GM23338 (cell line): Measurements from ENCODE around the gene NQO1. TPM values are rescaled to one million over a fixed set of nuclear protein-coding genes. Genes with fewer than 3 reads are reported as not detected.

Experiments used
- ATAC-seq: fragments of 200-7000 bp; cut with Tn5 transposase; 3 replicates; pipeline ENCODE4 v1.9.1; 2020
- DNase-seq: peaks from one replicate; pipeline ENCODE4 v3.0.0-alpha.2; 2015; ENCODE audit warnings: low spot score
- H2AFZ ChIP-seq: fragments of 200-600 bp; sonication (generic); 2 replicates; pipeline ENCODE4 v1.8.0; 2016; ENCODE audit warnings: antibody characterized with exemption, mild to moderate bottlenecking, moderate library complexity
- H3F3A ChIP-seq: fragments of 200-600 bp; sonication (generic); replicated peaks from 2 replicates; pipeline ENCODE4 v1.8.0; 2017; ENCODE audit warnings: antibody characterized with exemption, mixed run types, low read depth
- H3K27ac ChIP-seq: fragments of 200-600 bp; sonication (generic); 2 replicates; pipeline ENCODE4 v1.6.1; 2016; ENCODE audit warnings: low read depth
- H3K27me3 ChIP-seq: fragments of 200-600 bp; sonication (generic); 2 replicates; pipeline ENCODE4 v1.8.0; 2016; ENCODE audit warnings: mild to moderate bottlenecking, mixed run types, moderate library complexity; ENCODE audit not compliant: insufficient read depth
- H3K36me3 ChIP-seq: fragments of 200-600 bp; sonication (generic); 2 replicates; pipeline ENCODE4 v1.8.0; 2016; ENCODE audit warnings: mild to moderate bottlenecking; ENCODE audit not compliant: insufficient read depth
- H3K4me1 ChIP-seq: fragments of 200-600 bp; sonication (generic); 2 replicates; pipeline ENCODE4 v1.8.0; 2016; ENCODE audit warnings: mild to moderate bottlenecking, moderate library complexity; ENCODE audit not compliant: insufficient read depth
- H3K4me2 ChIP-seq: fragments of 200-600 bp; sonication (generic); 2 replicates; pipeline ENCODE4 v1.7.1; 2017; ENCODE audit warnings: mixed run types
- H3K4me3 ChIP-seq: fragments of 200-600 bp; sonication (generic); 2 replicates; pipeline ENCODE4 v1.6.1; 2016; ENCODE audit warnings: mixed run types
- H3K79me2 ChIP-seq: fragments of 200-600 bp; sonication (generic); replicated peaks from 2 replicates; pipeline ENCODE4 v1.8.0; 2017; ENCODE audit warnings: mild to moderate bottlenecking; ENCODE audit not compliant: insufficient read depth
- H3K9me2 ChIP-seq: fragments of 200-600 bp; sonication (generic); 2 replicates; pipeline ENCODE4 v1.8.0; 2017; ENCODE audit not compliant: insufficient read depth
- H4K20me1 ChIP-seq: fragments of 200-600 bp; sonication (generic); replicated peaks from 2 replicates; pipeline ENCODE4 v1.8.0; 2017; ENCODE audit warnings: mild to moderate bottlenecking; ENCODE audit not compliant: insufficient read depth
- H3K27ac Mint-ChIP-seq: 2 replicates; pipeline ENCODE4 v1.8.0; 2020; ENCODE audit warnings: inconsistent platforms, mild to moderate bottlenecking, moderate library complexity, mixed read lengths
- H3K27me3 Mint-ChIP-seq: 3 replicates; pipeline ENCODE4 v1.8.0; 2022; ENCODE audit warnings: low read depth, mild to moderate bottlenecking, moderate library complexity, mixed read lengths, inconsistent platforms; ENCODE audit not compliant: insufficient read depth, poor library complexity
- H3K36me3 Mint-ChIP-seq: 3 replicates; pipeline ENCODE4 v1.8.0; 2021; ENCODE audit warnings: low read depth, mild to moderate bottlenecking, inconsistent platforms, moderate library complexity, mixed read lengths
- H3K4me1 Mint-ChIP-seq: 3 replicates; pipeline ENCODE4 v1.8.0; 2020; ENCODE audit warnings: mild to moderate bottlenecking, inconsistent platforms, mixed read lengths
- H3K4me3 Mint-ChIP-seq: 3 replicates; pipeline ENCODE4 v1.8.0; 2021; ENCODE audit warnings: moderate library complexity, mild to moderate bottlenecking, inconsistent platforms, mixed read lengths
- H3K9me3 Mint-ChIP-seq: 3 replicates; pipeline ENCODE4 v1.8.0; 2020; ENCODE audit warnings: moderate library complexity, mild to moderate bottlenecking, inconsistent platforms, mixed read lengths
- CREB1 ChIP-seq: fragments of 250-450 bp; sonication (Bioruptor Pico); IDR thresholded peaks from 2 replicates; pipeline ENCODE4 v1.5.0; 2020; ENCODE audit warnings: low read depth, mild to moderate bottlenecking, moderate library complexity
- EZH2 ChIP-seq: fragments of 200-600 bp; sonication (generic); IDR thresholded peaks from one replicate; pipeline ENCODE4 v1.8.0; 2017; ENCODE audit warnings: antibody characterized with exemption, mild to moderate bottlenecking, low read depth; ENCODE audit not compliant: unreplicated experiment
- EZH2phosphoT487 ChIP-seq: fragments of 200-600 bp; sonication (generic); IDR thresholded peaks from one replicate; pipeline ENCODE4 v1.8.1; 2018; ENCODE audit warnings: antibody characterized with exemption; ENCODE audit not compliant: unreplicated experiment
- JUNB ChIP-seq: IDR thresholded peaks from one replicate; pipeline ENCODE4 v1.6.1; 2016; ENCODE audit warnings: antibody characterized with exemption; ENCODE audit not compliant: unreplicated experiment
- NANOG ChIP-seq: IDR thresholded peaks from 2 replicates; pipeline ENCODE4 v1.6.1; 2016; ENCODE audit warnings: antibody characterized with exemption, borderline replicate concordance
- POLR2AphosphoS5 ChIP-seq: IDR thresholded peaks from 2 replicates; pipeline ENCODE4 v1.6.1; 2016; ENCODE audit warnings: antibody characterized with exemption, low read depth
- STAT1 ChIP-seq: IDR thresholded peaks from one replicate; pipeline ENCODE4 v1.6.1; 2016; ENCODE audit warnings: antibody characterized with exemption; ENCODE audit not compliant: unreplicated experiment
- ZNF114 ChIP-seq: fragments of 250-450 bp; sonication (Bioruptor Pico); IDR thresholded peaks from 2 replicates; pipeline ENCODE4 v1.5.0; 2020; ENCODE audit warnings: mild to moderate bottlenecking, moderate library complexity
- ZNF331 ChIP-seq: fragments of 250-450 bp; sonication (Bioruptor Pico); IDR thresholded peaks from 2 replicates; pipeline ENCODE4 v1.5.0; 2020; ENCODE audit warnings: low read depth, mild to moderate bottlenecking, moderate library complexity
- polyA plus RNA-seq: library from polyadenylated mRNA; unstranded; fragments of >200 nt; fragmentation: Nextera tagmentation; extraction: Ambion mirVana; gene quantifications from 2 replicates; pipeline ENCODE4 v1.2.1, GENCODE V29; 2016
- total RNA-seq: library from RNA; depleted of rRNA; stranded (reverse); fragments of >200 nt; shearing (Covaris generic); gene quantifications from 2 replicates; pipeline ENCODE4 v1.2.3, GENCODE V29; 2014
- TF ChIP-seq, protein P1 (sequence below): fragments of 250-450 bp; sonication (Bioruptor Pico); IDR thresholded peaks from 2 replicates; pipeline ENCODE4 v1.5.0; 2020; ENCODE audit warnings: mild to moderate bottlenecking, moderate library complexity
- TF ChIP-seq, protein P2 (sequence below): IDR thresholded peaks from 2 replicates; pipeline ENCODE4 v1.6.1; 2016; ENCODE audit warnings: antibody characterized with exemption
- TF ChIP-seq, protein P3 (sequence below), 2 experiments: fragments of 200-600 bp in 1 of 2; sonication (generic) in 1 of 2; conservative IDR thresholded peaks; 2 replicates each; pipeline versions ENCODE4 v1.5.1 to v1.6.1; 2016 to 2017; ENCODE audit warnings: antibody characterized with exemption in 2 of 2, low read depth in 2 of 2, mild to moderate bottlenecking in 2 of 2, moderate library complexity in 1 of 2
- TF ChIP-seq, protein P4 (sequence below): IDR thresholded peaks from one replicate; pipeline ENCODE4 v1.6.1; 2018; ENCODE audit warnings: antibody characterized with exemption; ENCODE audit not compliant: unreplicated experiment

NQO1 gene
- total and polyA plus RNA-seq, 2 experiments from 2014 or later = 80.9 to 86.3 TPM

DNA sequence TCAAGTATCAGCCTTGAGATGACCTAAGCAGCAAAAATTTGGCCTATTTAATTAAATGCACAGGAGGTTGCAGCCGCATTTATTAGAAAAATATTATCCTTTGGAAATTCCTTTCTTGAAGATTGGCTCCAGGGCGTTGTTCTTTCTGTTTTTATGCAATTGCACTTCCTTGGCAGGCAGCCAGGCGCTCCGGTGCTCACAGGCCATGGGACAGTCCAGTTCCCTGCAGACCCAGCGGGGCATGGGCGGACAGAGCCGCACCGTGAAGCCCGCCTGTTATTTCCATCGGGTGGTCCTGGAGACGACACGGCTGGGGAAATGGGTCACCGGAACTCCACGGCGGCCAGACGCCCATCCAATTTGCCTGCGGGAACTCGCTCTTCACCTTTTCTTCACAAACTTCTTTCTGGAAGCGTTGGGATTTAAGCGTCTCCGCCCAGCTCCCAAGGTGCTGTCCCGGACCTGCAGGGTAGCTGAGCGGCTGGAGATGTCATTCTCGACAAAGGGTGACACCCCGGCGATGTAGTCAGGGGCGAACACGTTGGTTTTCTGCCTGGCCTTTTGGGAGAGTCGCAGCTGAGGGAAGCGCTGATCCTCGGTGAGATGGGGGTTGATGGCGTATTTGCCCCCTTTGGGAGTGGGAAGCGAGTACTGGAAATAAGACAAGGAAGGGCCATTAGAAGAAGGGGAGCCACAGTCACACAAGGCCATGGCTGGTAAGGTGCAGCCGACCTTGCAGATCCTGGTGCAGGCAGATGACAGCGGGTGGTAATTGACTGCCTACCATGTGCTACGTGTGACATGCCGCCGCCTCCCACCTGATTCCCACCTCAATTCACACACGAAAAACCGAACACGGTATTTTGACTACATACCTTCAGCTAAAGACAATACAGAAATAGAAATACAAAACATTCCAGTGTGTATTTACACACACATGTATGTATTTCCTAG lies 15.9 kb upstream of the NQO1 start:
- Histone ChIP-seq H4K20me1 (peaks cover 23% of the 10 kb centered on the region), H3K9me2 (no peaks in the 10 kb centered on the region), H3K27me3 (no peaks in the 10 kb centered on the region), H3F3A (peaks cover 19% of the 10 kb centered on the region; the same call in 1 of the 2 replicates), H3K4me1 (no peaks in the 10 kb centered on the region), H2AFZ (no peak overlapping the region), H3K4me3 (no peak overlapping the region), H3K4me2 (no peak overlapping the region), H3K79me2 (peaks cover 7% of the 10 kb centered on the region; the same call in 1 of the 2 replicates), H3K36me3 (peaks cover 58% of the 10 kb centered on the region), H3K27ac (no peak overlapping the region)
- H3K4me3 Mint-ChIP-seq = no peak overlapping the region
- H3K9me3 Mint-ChIP-seq = no peaks in the 10 kb centered on the region
- no peaks in the 10 kb centered on the region for H3K4me1 Mint-ChIP-seq
- peaks cover 4% of the 10 kb centered on the region for H3K27me3 Mint-ChIP-seq
- ATAC-seq (no peak), DNase-seq (no peak)
- TF ChIP-seq EZH2 (no peak), NANOG (no peak), EZH2phosphoT487 (no peak), STAT1 (no peak), ZNF114 (CRISPR knock-in tag) (no peak), POLR2AphosphoS5 (no peak), ZNF331 (CRISPR knock-in tag) (no peak), CREB1 (CRISPR knock-in tag) (no peak), JUNB (no peak)
- TF ChIP-seq, protein P1, sequence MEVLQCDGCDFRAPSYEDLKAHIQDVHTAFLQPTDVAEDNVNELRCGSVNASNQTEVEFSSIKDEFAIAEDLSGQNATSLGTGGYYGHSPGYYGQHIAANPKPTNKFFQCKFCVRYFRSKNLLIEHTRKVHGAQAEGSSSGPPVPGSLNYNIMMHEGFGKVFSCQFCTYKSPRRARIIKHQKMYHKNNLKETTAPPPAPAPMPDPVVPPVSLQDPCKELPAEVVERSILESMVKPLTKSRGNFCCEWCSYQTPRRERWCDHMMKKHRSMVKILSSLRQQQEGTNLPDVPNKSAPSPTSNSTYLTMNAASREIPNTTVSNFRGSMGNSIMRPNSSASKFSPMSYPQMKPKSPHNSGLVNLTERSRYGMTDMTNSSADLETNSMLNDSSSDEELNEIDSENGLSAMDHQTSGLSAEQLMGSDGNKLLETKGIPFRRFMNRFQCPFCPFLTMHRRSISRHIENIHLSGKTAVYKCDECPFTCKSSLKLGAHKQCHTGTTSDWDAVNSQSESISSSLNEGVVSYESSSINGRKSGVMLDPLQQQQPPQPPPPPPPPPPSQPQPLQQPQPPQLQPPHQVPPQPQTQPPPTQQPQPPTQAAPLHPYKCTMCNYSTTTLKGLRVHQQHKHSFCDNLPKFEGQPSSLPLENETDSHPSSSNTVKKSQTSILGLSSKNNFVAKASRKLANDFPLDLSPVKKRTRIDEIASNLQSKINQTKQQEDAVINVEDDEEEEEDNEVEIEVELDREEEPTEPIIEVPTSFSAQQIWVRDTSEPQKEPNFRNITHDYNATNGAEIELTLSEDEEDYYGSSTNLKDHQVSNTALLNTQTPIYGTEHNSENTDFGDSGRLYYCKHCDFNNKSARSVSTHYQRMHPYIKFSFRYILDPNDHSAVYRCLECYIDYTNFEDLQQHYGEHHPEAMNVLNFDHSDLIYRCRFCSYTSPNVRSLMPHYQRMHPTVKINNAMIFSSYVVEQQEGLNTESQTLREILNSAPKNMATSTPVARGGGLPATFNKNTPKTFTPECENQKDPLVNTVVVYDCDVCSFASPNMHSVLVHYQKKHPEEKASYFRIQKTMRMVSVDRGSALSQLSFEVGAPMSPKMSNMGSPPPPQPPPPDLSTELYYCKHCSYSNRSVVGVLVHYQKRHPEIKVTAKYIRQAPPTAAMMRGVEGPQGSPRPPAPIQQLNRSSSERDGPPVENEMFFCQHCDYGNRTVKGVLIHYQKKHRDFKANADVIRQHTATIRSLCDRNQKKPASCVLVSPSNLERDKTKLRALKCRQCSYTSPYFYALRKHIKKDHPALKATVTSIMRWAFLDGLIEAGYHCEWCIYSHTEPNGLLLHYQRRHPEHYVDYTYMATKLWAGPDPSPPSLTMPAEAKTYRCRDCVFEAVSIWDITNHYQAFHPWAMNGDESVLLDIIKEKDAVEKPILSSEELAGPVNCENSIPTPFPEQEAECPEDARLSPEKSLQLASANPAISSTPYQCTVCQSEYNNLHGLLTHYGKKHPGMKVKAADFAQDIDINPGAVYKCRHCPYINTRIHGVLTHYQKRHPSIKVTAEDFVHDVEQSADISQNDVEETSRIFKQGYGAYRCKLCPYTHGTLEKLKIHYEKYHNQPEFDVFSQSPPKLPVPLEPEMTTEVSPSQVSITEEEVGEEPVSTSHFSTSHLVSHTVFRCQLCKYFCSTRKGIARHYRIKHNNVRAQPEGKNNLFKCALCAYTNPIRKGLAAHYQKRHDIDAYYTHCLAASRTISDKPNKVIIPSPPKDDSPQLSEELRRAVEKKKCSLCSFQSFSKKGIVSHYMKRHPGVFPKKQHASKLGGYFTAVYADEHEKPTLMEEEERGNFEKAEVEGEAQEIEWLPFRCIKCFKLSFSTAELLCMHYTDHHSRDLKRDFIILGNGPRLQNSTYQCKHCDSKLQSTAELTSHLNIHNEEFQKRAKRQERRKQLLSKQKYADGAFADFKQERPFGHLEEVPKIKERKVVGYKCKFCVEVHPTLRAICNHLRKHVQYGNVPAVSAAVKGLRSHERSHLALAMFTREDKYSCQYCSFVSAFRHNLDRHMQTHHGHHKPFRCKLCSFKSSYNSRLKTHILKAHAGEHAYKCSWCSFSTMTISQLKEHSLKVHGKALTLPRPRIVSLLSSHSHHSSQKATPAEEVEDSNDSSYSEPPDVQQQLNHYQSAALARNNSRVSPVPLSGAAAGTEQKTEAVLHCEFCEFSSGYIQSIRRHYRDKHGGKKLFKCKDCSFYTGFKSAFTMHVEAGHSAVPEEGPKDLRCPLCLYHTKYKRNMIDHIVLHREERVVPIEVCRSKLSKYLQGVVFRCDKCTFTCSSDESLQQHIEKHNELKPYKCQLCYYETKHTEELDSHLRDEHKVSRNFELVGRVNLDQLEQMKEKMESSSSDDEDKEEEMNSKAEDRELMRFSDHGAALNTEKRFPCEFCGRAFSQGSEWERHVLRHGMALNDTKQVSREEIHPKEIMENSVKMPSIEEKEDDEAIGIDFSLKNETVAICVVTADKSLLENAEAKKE (CRISPR knock-in tag) = no peak
- TF ChIP-seq, protein P2, sequence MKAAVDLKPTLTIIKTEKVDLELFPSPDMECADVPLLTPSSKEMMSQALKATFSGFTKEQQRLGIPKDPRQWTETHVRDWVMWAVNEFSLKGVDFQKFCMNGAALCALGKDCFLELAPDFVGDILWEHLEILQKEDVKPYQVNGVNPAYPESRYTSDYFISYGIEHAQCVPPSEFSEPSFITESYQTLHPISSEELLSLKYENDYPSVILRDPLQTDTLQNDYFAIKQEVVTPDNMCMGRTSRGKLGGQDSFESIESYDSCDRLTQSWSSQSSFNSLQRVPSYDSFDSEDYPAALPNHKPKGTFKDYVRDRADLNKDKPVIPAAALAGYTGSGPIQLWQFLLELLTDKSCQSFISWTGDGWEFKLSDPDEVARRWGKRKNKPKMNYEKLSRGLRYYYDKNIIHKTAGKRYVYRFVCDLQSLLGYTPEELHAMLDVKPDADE = no peak
- TF ChIP-seq, protein P3, sequence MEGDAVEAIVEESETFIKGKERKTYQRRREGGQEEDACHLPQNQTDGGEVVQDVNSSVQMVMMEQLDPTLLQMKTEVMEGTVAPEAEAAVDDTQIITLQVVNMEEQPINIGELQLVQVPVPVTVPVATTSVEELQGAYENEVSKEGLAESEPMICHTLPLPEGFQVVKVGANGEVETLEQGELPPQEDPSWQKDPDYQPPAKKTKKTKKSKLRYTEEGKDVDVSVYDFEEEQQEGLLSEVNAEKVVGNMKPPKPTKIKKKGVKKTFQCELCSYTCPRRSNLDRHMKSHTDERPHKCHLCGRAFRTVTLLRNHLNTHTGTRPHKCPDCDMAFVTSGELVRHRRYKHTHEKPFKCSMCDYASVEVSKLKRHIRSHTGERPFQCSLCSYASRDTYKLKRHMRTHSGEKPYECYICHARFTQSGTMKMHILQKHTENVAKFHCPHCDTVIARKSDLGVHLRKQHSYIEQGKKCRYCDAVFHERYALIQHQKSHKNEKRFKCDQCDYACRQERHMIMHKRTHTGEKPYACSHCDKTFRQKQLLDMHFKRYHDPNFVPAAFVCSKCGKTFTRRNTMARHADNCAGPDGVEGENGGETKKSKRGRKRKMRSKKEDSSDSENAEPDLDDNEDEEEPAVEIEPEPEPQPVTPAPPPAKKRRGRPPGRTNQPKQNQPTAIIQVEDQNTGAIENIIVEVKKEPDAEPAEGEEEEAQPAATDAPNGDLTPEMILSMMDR (conservative IDR thresholded peaks at IDR 0.05; ENCODE audit: low read depth in 2 of 2) = no peak
- TF ChIP-seq, protein P4, sequence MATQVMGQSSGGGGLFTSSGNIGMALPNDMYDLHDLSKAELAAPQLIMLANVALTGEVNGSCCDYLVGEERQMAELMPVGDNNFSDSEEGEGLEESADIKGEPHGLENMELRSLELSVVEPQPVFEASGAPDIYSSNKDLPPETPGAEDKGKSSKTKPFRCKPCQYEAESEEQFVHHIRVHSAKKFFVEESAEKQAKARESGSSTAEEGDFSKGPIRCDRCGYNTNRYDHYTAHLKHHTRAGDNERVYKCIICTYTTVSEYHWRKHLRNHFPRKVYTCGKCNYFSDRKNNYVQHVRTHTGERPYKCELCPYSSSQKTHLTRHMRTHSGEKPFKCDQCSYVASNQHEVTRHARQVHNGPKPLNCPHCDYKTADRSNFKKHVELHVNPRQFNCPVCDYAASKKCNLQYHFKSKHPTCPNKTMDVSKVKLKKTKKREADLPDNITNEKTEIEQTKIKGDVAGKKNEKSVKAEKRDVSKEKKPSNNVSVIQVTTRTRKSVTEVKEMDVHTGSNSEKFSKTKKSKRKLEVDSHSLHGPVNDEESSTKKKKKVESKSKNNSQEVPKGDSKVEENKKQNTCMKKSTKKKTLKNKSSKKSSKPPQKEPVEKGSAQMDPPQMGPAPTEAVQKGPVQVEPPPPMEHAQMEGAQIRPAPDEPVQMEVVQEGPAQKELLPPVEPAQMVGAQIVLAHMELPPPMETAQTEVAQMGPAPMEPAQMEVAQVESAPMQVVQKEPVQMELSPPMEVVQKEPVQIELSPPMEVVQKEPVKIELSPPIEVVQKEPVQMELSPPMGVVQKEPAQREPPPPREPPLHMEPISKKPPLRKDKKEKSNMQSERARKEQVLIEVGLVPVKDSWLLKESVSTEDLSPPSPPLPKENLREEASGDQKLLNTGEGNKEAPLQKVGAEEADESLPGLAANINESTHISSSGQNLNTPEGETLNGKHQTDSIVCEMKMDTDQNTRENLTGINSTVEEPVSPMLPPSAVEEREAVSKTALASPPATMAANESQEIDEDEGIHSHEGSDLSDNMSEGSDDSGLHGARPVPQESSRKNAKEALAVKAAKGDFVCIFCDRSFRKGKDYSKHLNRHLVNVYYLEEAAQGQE = no peak
- H3K27ac Mint-ChIP-seq = no peak overlapping the region
- H3K36me3 Mint-ChIP-seq = peaks cover 80% of the 10 kb centered on the region
